H7 (cell line): ENCODE measurements around the gene SLC1A5. TPM values are rescaled to one million over a fixed set of nuclear protein-coding genes. Genes with fewer than 3 reads are reported as not detected.

ENCODE experiments used
- DNase-seq: peaks from one replicate; pipeline ENCODE4 v3.0.0; 2012
- H3K27me3 ChIP-seq: 2 replicates; pipeline ENCODE4 v1.6.0; 2011; ENCODE audit warnings: mild to moderate bottlenecking, low read length; ENCODE audit not compliant: control insufficient read depth, insufficient read depth
- H3K36me3 ChIP-seq: replicated peaks from 2 replicates; pipeline ENCODE4 v1.5.1; 2011; ENCODE audit warnings: low read length; ENCODE audit not compliant: control insufficient read depth, insufficient read depth
- H3K4me3 ChIP-seq: 2 replicates; pipeline ENCODE4 v1.5.1; 2011; ENCODE audit warnings: low read depth, mild to moderate bottlenecking, control low read depth, low read length, moderate library complexity; ENCODE audit not compliant: insufficient read depth
- total RNA-seq: library from RNA; depleted of rRNA; stranded (reverse); fragments of >200 nt; shearing (Covaris generic); gene quantifications from 2 replicates; pipeline ENCODE4 v1.2.3, GENCODE V29; 2014; rRNA removed

Gene SLC1A5
- total RNA-seq, 1 experiment from 2014 or later: 203 TPM

GRCh38 chr19:46731007-46731501 is 57.3 kb downstream of the SLC1A5 start:
- H3K27me3 ChIP-seq: no peaks in the 10 kb centered on the region
- no peak overlapping the region for H3K4me3 ChIP-seq
- no peak for DNase-seq
- H3K36me3 ChIP-seq: peaks cover 58% of the 10 kb centered on the region

DNA sequence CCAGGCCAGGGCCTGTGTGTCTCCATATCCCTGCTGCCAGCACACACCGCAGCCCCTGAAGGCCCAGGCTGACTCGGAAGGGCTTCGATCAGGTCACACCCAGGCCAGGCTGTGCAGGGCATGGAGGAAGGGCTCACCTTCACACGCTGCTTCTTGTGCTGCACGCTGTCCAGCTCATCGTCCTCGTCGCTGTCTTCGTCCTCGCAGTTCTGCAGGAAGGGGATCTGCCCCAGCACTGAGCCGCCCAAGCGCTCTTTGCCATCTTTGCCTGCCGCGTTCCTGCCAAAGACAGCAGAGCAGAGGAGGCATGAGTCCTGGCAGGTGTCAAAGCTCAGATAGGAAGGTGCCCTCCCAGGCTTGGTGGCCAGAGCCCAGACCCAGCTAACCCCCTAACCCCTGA is 57.8 kb downstream of the SLC1A5 start:
- H3K27me3 ChIP-seq: no peaks in the 10 kb centered on the region
- DNase-seq: no peak
- no peak overlapping the region for H3K4me3 ChIP-seq
- H3K36me3 ChIP-seq: peaks cover 62% of the 10 kb centered on the region

GRCh38 chr19:46730187-46730586 is 58.2 kb downstream of the SLC1A5 start:
- Histone ChIP-seq H3K27me3 (no peaks in the 10 kb centered on the region), H3K36me3 (peaks cover 62% of the 10 kb centered on the region), H3K4me3 (no peak overlapping the region)
- no peak for DNase-seq

DNA sequence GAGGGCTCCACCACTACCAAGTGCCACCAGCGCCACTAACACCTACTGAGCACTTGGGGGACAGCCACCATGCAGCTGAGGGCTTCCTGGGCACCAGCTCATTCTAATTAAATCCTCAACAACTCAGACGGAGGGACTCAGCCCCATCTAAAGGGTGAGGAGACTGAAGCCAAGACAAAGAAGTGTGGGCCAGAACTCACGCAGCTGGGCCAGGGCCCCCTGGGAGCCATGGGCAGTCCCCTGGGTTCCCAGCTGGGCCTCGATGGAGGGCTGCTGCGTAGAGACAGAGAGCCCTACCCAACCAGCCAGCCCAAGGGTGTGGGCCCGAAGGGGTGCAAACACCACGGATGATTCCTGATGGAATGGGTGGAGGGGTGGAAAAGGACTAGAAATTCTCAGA is 58.7 kb downstream of the SLC1A5 start:
- DNase-seq: no peak
- H3K36me3 ChIP-seq: peaks cover 67% of the 10 kb centered on the region
- H3K27me3 ChIP-seq: no peaks in the 10 kb centered on the region
- no peak overlapping the region for H3K4me3 ChIP-seq

DNA sequence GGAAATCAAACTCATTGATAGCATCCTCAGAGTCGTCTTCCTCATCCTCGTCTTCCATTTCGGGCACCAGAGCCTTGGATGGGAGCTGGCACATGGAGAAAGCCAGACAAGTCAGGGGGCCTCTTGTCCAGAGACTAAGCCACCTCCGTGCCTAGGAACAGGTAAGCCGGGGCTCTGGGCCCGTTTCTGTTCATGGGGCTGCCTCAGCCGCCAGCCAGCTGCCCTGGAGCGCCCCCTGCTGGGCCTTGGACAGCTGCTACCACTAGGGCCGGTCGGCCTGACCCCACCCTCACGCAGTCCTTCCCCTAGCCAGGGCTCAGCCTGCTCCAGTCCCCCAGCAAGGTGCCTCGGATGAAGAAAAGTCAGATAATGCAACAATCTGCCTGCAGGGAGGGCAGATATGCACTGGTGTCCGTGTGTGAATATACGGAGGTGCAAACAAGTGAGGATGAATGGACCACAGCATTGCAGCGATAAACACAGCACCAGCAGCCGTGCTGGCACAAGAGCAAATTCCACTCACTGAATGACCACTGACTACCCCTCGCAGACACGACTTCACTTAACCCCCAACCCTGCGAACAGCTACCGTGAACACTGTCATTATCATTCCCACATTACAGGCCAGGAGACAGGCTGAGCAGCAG is 59.6 kb downstream of the SLC1A5 start:
- Histone ChIP-seq H3K4me3 (no peak overlapping the region), H3K27me3 (no peaks in the 10 kb centered on the region), H3K36me3 (peaks cover 67% of the 10 kb centered on the region)
- DNase-seq: peak; percentile 98

DNA sequence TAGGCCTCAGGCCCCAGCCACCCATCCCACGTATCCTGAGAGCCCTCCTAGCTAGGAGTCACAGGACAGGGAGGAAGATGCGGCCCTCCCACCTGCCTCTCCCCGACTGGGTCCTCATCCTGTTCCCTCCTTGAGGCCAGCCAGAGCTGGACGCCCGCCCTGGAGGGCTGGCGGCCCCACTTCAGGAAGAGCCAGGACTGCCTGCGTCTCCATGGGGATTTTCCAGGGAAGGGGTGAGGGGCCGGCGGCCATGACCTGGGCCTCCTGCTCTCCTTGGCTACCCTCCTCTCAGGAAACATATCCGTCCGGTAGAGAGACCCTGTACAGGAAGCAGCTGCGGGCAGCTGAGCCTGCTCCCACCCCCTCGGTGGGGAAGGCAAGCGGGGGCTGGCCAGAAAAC is 60.2 kb downstream of the SLC1A5 start:
- no peak overlapping the region for H3K4me3 ChIP-seq
- DNase-seq: no peak
- peaks cover 65% of the 10 kb centered on the region for H3K36me3 ChIP-seq
- H3K27me3 ChIP-seq: no peaks in the 10 kb centered on the region

DNA sequence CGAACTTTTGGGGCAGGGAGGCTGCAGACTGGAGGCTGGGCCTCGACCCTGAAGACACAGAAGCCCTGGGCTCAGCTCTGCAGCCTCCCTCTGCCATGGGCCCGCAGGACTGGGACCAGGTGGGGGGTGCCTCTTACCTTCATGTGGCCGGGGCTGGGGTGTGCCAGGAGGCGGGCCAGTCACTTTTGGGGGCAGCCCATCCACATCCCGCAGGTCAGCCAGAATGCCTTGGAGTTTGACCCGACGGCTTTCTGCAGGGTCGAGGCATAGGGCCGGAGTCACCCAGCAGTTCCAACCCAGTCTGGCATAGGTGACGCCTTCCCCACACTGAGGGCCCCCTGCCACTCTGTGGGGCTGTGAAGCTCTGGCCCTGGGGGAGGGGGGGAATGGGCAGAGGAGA is 60.6 kb downstream of the SLC1A5 start:
- Histone ChIP-seq H3K36me3 (peaks cover 63% of the 10 kb centered on the region), H3K27me3 (no peaks in the 10 kb centered on the region), H3K4me3 (no peak overlapping the region)
- no peak for DNase-seq

- Histone ChIP-seq H3K4me3 (no peak overlapping the region), H3K36me3 (peaks cover 66% of the 10 kb centered on the region), H3K27me3 (no peaks in the 10 kb centered on the region)
- DNase-seq: peak; percentile 46
These were observed 61.4 kb downstream of the SLC1A5 start for GRCh38 chr19:46726971-46727501.

GRCh38 chr19:46726551-46726950 is 61.8 kb downstream of the SLC1A5 start:
- Histone ChIP-seq H3K27me3 (no peaks in the 10 kb centered on the region), H3K36me3 (peaks cover 66% of the 10 kb centered on the region), H3K4me3 (no peak overlapping the region)
- peak; percentile 54 for DNase-seq

DNA sequence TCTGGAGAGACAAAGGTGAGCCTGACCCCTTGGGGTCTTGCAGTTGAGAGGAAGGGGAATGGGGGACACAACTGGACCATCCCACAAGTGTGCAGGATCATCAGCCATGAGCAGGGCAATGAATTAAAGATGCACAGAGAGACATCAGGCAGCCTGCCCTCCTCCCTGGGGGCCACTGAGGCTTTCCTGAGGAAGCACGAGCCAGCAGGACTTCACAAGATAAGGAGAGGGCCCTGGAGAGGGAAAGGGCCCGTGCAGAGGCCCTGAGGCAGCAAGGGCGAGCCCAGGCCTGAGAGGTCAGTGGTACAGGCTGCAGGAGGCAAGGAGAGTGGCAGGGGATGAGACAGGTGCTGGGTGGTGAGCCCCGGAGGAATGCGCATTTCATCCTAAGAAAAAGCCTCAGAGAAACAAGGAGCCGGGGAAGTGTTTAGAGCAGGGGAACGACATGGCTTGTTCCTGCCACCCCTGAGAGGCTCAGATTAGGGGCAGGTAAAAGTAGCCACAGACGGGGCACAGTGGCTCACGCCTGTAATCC is 62.5 kb downstream of the SLC1A5 start:
- Histone ChIP-seq H3K4me3 (no peak overlapping the region), H3K36me3 (peaks cover 67% of the 10 kb centered on the region), H3K27me3 (no peaks in the 10 kb centered on the region)
- peak; percentile 77 for DNase-seq

DNA sequence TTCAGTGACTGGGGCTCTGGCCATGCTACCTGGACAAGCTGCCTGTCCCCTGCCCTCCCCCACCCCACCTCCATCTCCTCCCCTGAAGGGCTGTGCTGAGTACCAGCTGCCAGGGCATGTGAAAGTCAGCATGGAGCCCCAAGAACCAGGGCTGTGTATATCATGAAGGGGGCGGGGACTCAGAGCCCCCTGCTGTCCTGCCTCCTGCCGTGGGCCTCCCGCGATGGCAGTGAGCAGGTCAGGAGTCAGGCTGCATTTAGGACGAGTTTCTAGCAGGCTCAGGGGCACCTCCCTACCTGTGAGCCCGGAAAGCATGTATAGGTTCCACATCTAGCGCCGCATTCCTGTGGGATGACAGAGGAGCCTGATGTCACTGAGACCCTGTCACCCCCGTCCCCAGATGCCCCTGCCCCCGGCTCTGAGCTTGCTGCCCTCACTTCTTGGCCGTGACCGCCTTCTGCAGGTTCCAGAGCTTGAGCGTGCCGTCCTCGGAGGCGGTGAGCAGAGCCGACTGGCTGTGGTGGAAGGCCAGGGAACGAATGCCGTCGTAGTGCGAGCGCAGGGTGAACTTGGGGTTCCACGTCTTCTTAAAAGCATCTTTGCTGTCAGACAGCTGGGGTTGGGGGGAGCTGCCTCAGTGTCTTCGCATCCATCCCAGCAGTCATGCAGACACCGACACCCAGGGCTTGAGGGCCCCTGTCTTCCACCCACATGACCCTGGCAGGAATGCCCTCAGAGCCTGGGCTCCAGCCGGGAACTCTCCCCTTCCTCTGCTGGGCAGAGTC is 63.2 kb downstream of the SLC1A5 start:
- Histone ChIP-seq H3K36me3 (peaks cover 64% of the 10 kb centered on the region), H3K4me3 (no peak overlapping the region), H3K27me3 (no peaks in the 10 kb centered on the region)
- peak; percentile 56 for DNase-seq

Other genes starting within 250 kb of the SLC1A5 start
- gene CALM3, start 187.3 kb downstream of the SLC1A5 start, total RNA-seq: 162 and 202 TPM in 2 replicates
- 0.14 and 0.18 TPM in 2 replicates for gene PTGIR, start 163.5 kb downstream of the SLC1A5 start, total RNA-seq
- not detected in 2 replicates for gene GNG8, start 152.4 kb downstream of the SLC1A5 start, total RNA-seq
- gene DACT3, start 127.4 kb downstream of the SLC1A5 start, total RNA-seq: 0.37 and 0.55 TPM in 2 replicates
- gene PRKD2, start 71.5 kb downstream of the SLC1A5 start, total RNA-seq: 29.4 and 29.5 TPM in 2 replicates
- 15.8 and 22.4 TPM in 2 replicates for gene FKRP, start 42.5 kb downstream of the SLC1A5 start, total RNA-seq
- gene STRN4, start 42.1 kb downstream of the SLC1A5 start, total RNA-seq: 169 and 188 TPM in 2 replicates
- gene AP2S1, start 62.3 kb upstream of the SLC1A5 start, total RNA-seq: 266 and 318 TPM in 2 replicates
- 23.3 and 26.9 TPM in 2 replicates for gene ARHGAP35, start 72.4 kb upstream of the SLC1A5 start, total RNA-seq
- gene NPAS1, start 231.2 kb upstream of the SLC1A5 start, total RNA-seq: 3.2 and 6.1 TPM in 2 replicates